H1 (cell line): Measurements from ENCODE around the gene CCDC88A. TPM values are rescaled to one million over a fixed set of nuclear protein-coding genes. Genes with fewer than 3 reads are reported as not detected.

ENCODE experiments used
- CTCF ChIA-PET: fragments of 300-600 bp; sonication (Branson Sonifier 250); formaldehyde crosslinking; loops from one replicate; lab custom pipeline; 2021; ENCODE audit not compliant: partially characterized antibody; lab: Charles Lee
- POLR2A ChIA-PET: fragments of 300-600 bp; sonication (Branson Sonifier 250); formaldehyde crosslinking; loops from one replicate; lab custom pipeline; 2021; ENCODE audit warnings: inconsistent platforms; ENCODE audit not compliant: partially characterized antibody; lab: Charles Lee
- DNase-seq, 2 experiments: peaks; one replicate each; pipeline versions ENCODE4 v3.0.0 to v3.0.0-alpha.2; 2010 to 2022; ENCODE audit warnings: low spot score in 2 of 2, low read depth in 1 of 2, mixed read lengths in 1 of 2
- FAIRE-seq: peaks from 2 replicates; lab custom pipeline; 2011; peaks lifted over from hg19 to GRCh38; lab: Jason Lieb, UNC
- H2AFZ ChIP-seq: 2 replicates; pipeline ENCODE4 v1.8.1; 2012; ENCODE audit warnings: low read length, inconsistent platforms
- H2AK5ac ChIP-seq: 2 replicates; pipeline ENCODE4 v1.6.1; 2013; ENCODE audit warnings: low read depth, low read length
- H2BK120ac ChIP-seq: replicated peaks from 2 replicates; pipeline ENCODE3; 2013; ENCODE audit warnings: low read depth, low read length, inconsistent platforms
- H2BK12ac ChIP-seq: 2 replicates; pipeline ENCODE4 v1.6.1; 2013; ENCODE audit warnings: low read depth, low read length
- H2BK15ac ChIP-seq: 2 replicates; pipeline ENCODE4 v1.6.1; 2013; ENCODE audit warnings: low read length
- H2BK20ac ChIP-seq: 2 replicates; pipeline ENCODE4 v1.6.1; 2013; ENCODE audit warnings: low read length
- H2BK5ac ChIP-seq: 2 replicates; pipeline ENCODE4 v1.6.1; 2013; ENCODE audit warnings: low read depth, low read length
- H3K14ac ChIP-seq: 2 replicates; pipeline ENCODE4 v1.6.1; 2013; ENCODE audit warnings: inconsistent platforms; ENCODE audit not compliant: insufficient read length
- H3K18ac ChIP-seq: 2 replicates; pipeline ENCODE4 v1.6.1; 2013; ENCODE audit warnings: low read length; ENCODE audit errors: extremely low read depth
- H3K23ac ChIP-seq: 2 replicates; pipeline ENCODE4 v1.6.1; 2013; ENCODE audit warnings: inconsistent platforms; ENCODE audit not compliant: insufficient read length
- H3K23me2 ChIP-seq: 2 replicates; pipeline ENCODE4 v1.6.1; 2013; ENCODE audit warnings: low read depth, low read length
- H3K27ac ChIP-seq: 2 replicates; pipeline ENCODE4 v1.6.1; 2011; ENCODE audit warnings: low read depth, low read length, inconsistent platforms
- H3K27me3 ChIP-seq, 4 experiments: replicated peaks in 1 of 4; 1 replicate in 1 of 4; 2 replicates in 3 of 4; pipeline versions ENCODE4 v1.6.1 to v1.8.1; 2011 to 2013; ENCODE audit warnings: low read length in 3 of 4, mild to moderate bottlenecking in 3 of 4, inconsistent platforms in 2 of 4, mixed read lengths in 2 of 4, moderate library complexity in 1 of 4; ENCODE audit not compliant: control insufficient read depth in 3 of 4, insufficient read depth in 3 of 4; ENCODE audit errors: extremely low read depth in 1 of 4
- H3K36me3 ChIP-seq, 4 experiments: 2 replicates each; pipeline versions ENCODE4 v1.6.1 to v1.8.1; 2011 to 2013; ENCODE audit warnings: mild to moderate bottlenecking in 4 of 4, low read length in 3 of 4, moderate library complexity in 2 of 4, control low read depth in 1 of 4, inconsistent platforms in 1 of 4; ENCODE audit not compliant: insufficient read depth in 4 of 4, control insufficient read depth in 2 of 4
- H3K4ac ChIP-seq: replicated peaks from 2 replicates; pipeline ENCODE3; 2013; ENCODE audit warnings: low read length, low read depth, mixed read lengths, inconsistent platforms; ENCODE audit not compliant: insufficient read length
- H3K4me1 ChIP-seq, 4 experiments: replicated peaks in 1 of 4; 1 replicate in 1 of 4; 2 replicates in 3 of 4; pipeline versions ENCODE4 v1.6.1 to v1.8.1; 2011 to 2013; ENCODE audit warnings: low read length in 3 of 4, inconsistent platforms in 2 of 4, mixed read lengths in 1 of 4; ENCODE audit not compliant: insufficient read depth in 4 of 4, control insufficient read depth in 3 of 4
- H3K4me2 ChIP-seq, 2 experiments: 2 replicates each; pipeline versions ENCODE4 v1.6.1 to v1.8.1; 2011 to 2013; ENCODE audit warnings: low read depth in 2 of 2, low read length in 2 of 2, control low read depth in 1 of 2, inconsistent platforms in 1 of 2, mild to moderate bottlenecking in 1 of 2; ENCODE audit not compliant: insufficient read depth in 1 of 2
- H3K4me3 ChIP-seq, 4 experiments: fragments of 200-600, 300-600 bp in 1 of 4; sonication (generic), shearing (Covaris generic), sonication (Bioruptor Twin) in 1 of 4; 2 replicates each; pipeline versions ENCODE4 v1.5.1 to v1.8.1; 2011 to 2016; ENCODE audit warnings: low read length in 4 of 4, low read depth in 3 of 4, control low read depth in 2 of 4, inconsistent platforms in 2 of 4, mild to moderate bottlenecking in 2 of 4, mixed read lengths in 1 of 4, moderate library complexity in 1 of 4; ENCODE audit not compliant: insufficient read depth in 2 of 4; ENCODE audit errors: extremely low read depth in 1 of 4
- H3K56ac ChIP-seq: replicated peaks from 2 replicates; pipeline ENCODE3; 2013; ENCODE audit warnings: low read depth, mild to moderate bottlenecking, mixed read lengths, low read length, inconsistent platforms; ENCODE audit not compliant: insufficient read length
- H3K79me1 ChIP-seq: 2 replicates; pipeline ENCODE4 v1.6.1; 2013; ENCODE audit warnings: low read depth, low read length, control low read depth
- H3K79me2 ChIP-seq, 2 experiments: 2 replicates each; pipeline versions ENCODE4 v1.6.1 to v1.8.1; 2012 to 2013; ENCODE audit warnings: low read length in 2 of 2, mild to moderate bottlenecking in 2 of 2, inconsistent platforms in 1 of 2; ENCODE audit not compliant: insufficient read depth in 2 of 2, control insufficient read depth in 1 of 2
- H3K9ac ChIP-seq, 4 experiments: replicated peaks in 1 of 4; 1 replicate in 1 of 4; 2 replicates in 3 of 4; pipeline versions ENCODE4 v1.6.1 to v1.8.1; 2011 to 2013; ENCODE audit warnings: low read depth in 3 of 4, low read length in 3 of 4, control low read depth in 2 of 4, mild to moderate bottlenecking in 2 of 4, moderate library complexity in 2 of 4, inconsistent platforms in 1 of 4; ENCODE audit errors: extremely low read depth in 1 of 4
- H3K9me3 ChIP-seq, 2 experiments: 2 replicates each; pipeline versions ENCODE4 v1.6.1 to v1.8.1; 2012 to 2013; ENCODE audit warnings: mild to moderate bottlenecking in 2 of 2, moderate library complexity in 2 of 2, control low read depth in 1 of 2, inconsistent platforms in 1 of 2, low read depth in 1 of 2, low read length in 1 of 2, mixed read lengths in 1 of 2; ENCODE audit not compliant: insufficient read depth in 2 of 2
- H4K20me1 ChIP-seq, 2 experiments: replicated peaks in 1 of 2; 2 replicates each; pipeline versions ENCODE3 to v1.8.1; 2011 to 2013; ENCODE audit warnings: inconsistent platforms in 2 of 2, low read length in 2 of 2, mild to moderate bottlenecking in 1 of 2; ENCODE audit not compliant: insufficient read depth in 2 of 2, control insufficient read depth in 1 of 2
- H4K5ac ChIP-seq: 2 replicates; pipeline ENCODE4 v1.6.1; 2013; ENCODE audit warnings: low read length, low read depth, mixed read lengths, inconsistent platforms; ENCODE audit not compliant: insufficient read length
- H4K8ac ChIP-seq: 2 replicates; pipeline ENCODE4 v1.8.0; 2013; ENCODE audit warnings: mild to moderate bottlenecking, moderate library complexity, low read length, inconsistent platforms; ENCODE audit not compliant: insufficient read depth; ENCODE audit errors: extremely low read depth
- H4K91ac ChIP-seq: replicated peaks from 2 replicates; pipeline ENCODE3; 2013; ENCODE audit warnings: low read length, mixed read lengths, inconsistent platforms; ENCODE audit not compliant: insufficient read length
- WGBS, 2 experiments: shearing (Covaris generic) in 1 of 2; methylation state at CpG; one replicate each; pipeline versions ENCODE4 v1.1.6 to v1.1.7; 2013 to 2015; ENCODE audit warnings: low lambda C conversion rate in 2 of 2, mixed read lengths in 2 of 2, inconsistent platforms in 1 of 2, low coverage in 1 of 2, missing lambda C conversion rate in 1 of 2; ENCODE audit not compliant: insufficient replicate concordance in 2 of 2, insufficient coverage in 1 of 2, insufficient read length in 1 of 2; ENCODE audit errors: extremely low coverage in 1 of 2, missing lambda C conversion rate in 1 of 2; 5-methylcytosine and 5-hydroxymethylcytosine counted together
- polyA plus RNA-seq, 7 experiments: library from polyadenylated mRNA; depleted of rRNA in 3 of 7; stranded (reverse) in 5 of 7; unstranded in 2 of 7; fragments of >200 nt in 5 of 7; fragments of 200-250 nt in 2 of 7; gene quantifications; 1 replicate in 5 of 7; 2 replicates in 1 of 7; 4 replicates in 1 of 7; pipeline versions ENCODE4 v1.2.1 to v1.2.3, GENCODE V29; 2011 to 2013; ENCODE audit warnings: missing spikeins in 2 of 7, mixed read lengths in 2 of 7
- total RNA-seq: library from RNA; stranded (reverse); fragmentation: NEBNext Ultra II Directional; extraction: Animal tissue kit (Norgen Biotek cat#: 25700); gene quantifications from 2 replicates; pipeline ENCODE4 v1.2.1, GENCODE V29; 2021

Gene CCDC88A
- total and polyA plus RNA-seq, 2 of the 8 experiments (the other 6 are each of a cell fraction or from before 2014, with no cell fraction given): 27.0 to 98.0 TPM

- no peak overlapping the region for H2BK5ac ChIP-seq
- H4K91ac ChIP-seq: no peak overlapping the region
- H3K4me3 ChIP-seq: no peak overlapping the region
- H3K23me2 ChIP-seq: no peaks in the 10 kb centered on the region
- H2BK120ac ChIP-seq: no peak overlapping the region
- peaks cover 0 to 52% (median 8%) of the 10 kb centered on the region in 4 experiments; a peak in 4 of 8 replicates for H3K36me3 ChIP-seq
- H3K27ac ChIP-seq: no peak overlapping the region
- H3K14ac ChIP-seq: no peak overlapping the region
- no peak overlapping the region for H3K4ac ChIP-seq
- no peak overlapping the region for H3K4me2 ChIP-seq
- no peak overlapping the region for H4K8ac ChIP-seq
- no peaks in the 10 kb centered on the region for H3K79me1 ChIP-seq
- no peak overlapping the region for H2BK12ac ChIP-seq
- H3K9ac ChIP-seq: no peak overlapping the region
- ChIA-PET POLR2A (no interaction called here), CTCF (no interaction called here)
- H4K20me1 ChIP-seq: peaks cover 0 to 2% of the 10 kb centered on the region in 2 experiments
- no peak overlapping the region for H3K56ac ChIP-seq
- H3K18ac ChIP-seq: no peak overlapping the region
- H3K79me2 ChIP-seq: no peaks in the 10 kb centered on the region
- H3K27me3 ChIP-seq: no peaks in the 10 kb centered on the region
- FAIRE-seq (no peak), DNase-seq (no peak)
- no peak overlapping the region for H2BK15ac ChIP-seq
- WGBS, 2 experiments: 88% methylated on average over 1 of the region's 1 CpG; no CpG with 5 or more reads in 1 of the 2 experiments
- no peak overlapping the region for H4K5ac ChIP-seq
- H3K4me1 ChIP-seq: no peaks in the 10 kb centered on the region
- H3K9me3 ChIP-seq: no peaks in the 10 kb centered on the region
- no peak overlapping the region for H2BK20ac ChIP-seq
- H2AFZ ChIP-seq: no peak overlapping the region
- no peak overlapping the region for H2AK5ac ChIP-seq
- no peak overlapping the region for H3K23ac ChIP-seq
These were observed 177.0 kb downstream of the CCDC88A start for GRCh38 chr2:55242617-55243016.
